OCI-LY7 (cell line): ENCODE results near the gene RAB37.

ENCODE experiments used
- CTCF ChIP-seq: fragments of 200-600 bp; sonication (generic); conservative IDR thresholded peaks from 2 replicates; pipeline ENCODE4 v1.5.1; 2014; ENCODE audit warnings: mild to moderate bottlenecking, antibody characterized with exemption, low read length, moderate library complexity, mixed read lengths
- EZH2phosphoT487 ChIP-seq: fragments of 200-600 bp; sonication (generic); IDR thresholded peaks from 2 replicates; pipeline ENCODE4 v1.6.1; 2018; ENCODE audit warnings: low read depth, borderline replicate concordance, mild to moderate bottlenecking, mixed run types, antibody characterized with exemption, low read length, moderate library complexity, mixed read lengths

- TF ChIP-seq EZH2phosphoT487 (no peak), CTCF (no peak)
Measured at GRCh38 chr17:74760404-74761105, 23.5 kb downstream of the RAB37 start.
